Esophagus muscularis mucosa (tissue), 4 donors: ENCODE results near the gene MYRIP. TPM values are rescaled to one million over a fixed set of nuclear protein-coding genes. Genes with fewer than 3 reads are reported as not detected.

Source experiments
- DNase-seq: peaks from one replicate; pipeline ENCODE4 v3.0.0-alpha.2; 2017; ENCODE audit errors: extremely low spot score
- H3K27ac ChIP-seq, 4 donors: fragments of 200-600 bp; sonication (generic); replicated peaks in 1 of 4; 1 replicate in 3 of 4; 2 replicates in 1 of 4; pipeline ENCODE4 v1.5.1; 2016 to 2019; ENCODE audit warnings: mild to moderate bottlenecking in 1 of 4
- H3K27me3 ChIP-seq, 4 donors: fragments of 200-600 bp; sonication (generic); one replicate each; pipeline versions ENCODE4 v1.5.1 to v1.6.0; 2016 to 2019
- H3K36me3 ChIP-seq, 4 donors: fragments of 200-600 bp; sonication (generic); one replicate each; pipeline ENCODE4 v1.5.1; 2016 to 2019
- H3K4me1 ChIP-seq, 4 donors: fragments of 200-600 bp; sonication (generic); one replicate each; pipeline ENCODE4 v1.5.1; 2016 to 2019
- H3K4me3 ChIP-seq, 4 donors: fragments of 200-600 bp; sonication (generic); 1 replicate in 2 of 4; 2 replicates in 2 of 4; pipeline ENCODE4 v1.5.1; 2016 to 2019; ENCODE audit warnings: mild to moderate bottlenecking in 4 of 4, moderate library complexity in 1 of 4
- H3K9me3 ChIP-seq, 4 donors: fragments of 200-600 bp; sonication (generic); 1 replicate in 3 of 4; 2 replicates in 1 of 4; pipeline ENCODE4 v1.5.1; 2016 to 2019
- EP300 ChIP-seq: sonication (generic); formaldehyde crosslinking; IDR thresholded peaks from one replicate; pipeline ENCODE4 v1.6.1; 2017; ENCODE audit warnings: antibody characterized with exemption
- POLR2A ChIP-seq: fragments of 450-650 bp; IDR thresholded peaks from one replicate; pipeline ENCODE4 v1.6.1; 2017; ENCODE audit warnings: antibody characterized with exemption, moderate library complexity, mild to moderate bottlenecking, low read depth
- POLR2AphosphoS5 ChIP-seq, 2 donors: sonication (generic); formaldehyde crosslinking; IDR thresholded peaks; one replicate each; pipeline ENCODE4 v1.6.1; 2017; ENCODE audit warnings: antibody characterized with exemption in 2 of 2
- WGBS: methylation state at CpG from one replicate; pipeline ENCODE4 v1.1.5; 2018; 5-methylcytosine and 5-hydroxymethylcytosine counted together
- intact Hi-C: fragments of 100-400 bp; cut with DNase I; formaldehyde crosslinking; loops from one replicate; pipeline ENCODE4 v1.15.1; 2023
- total RNA-seq, 4 donors: library from RNA; depleted of rRNA; stranded (reverse); fragments of >200 nt; gene quantifications; one replicate each; pipeline versions ENCODE4 v1.1.0 to v1.2.1, GENCODE V29; 2016
- TF ChIP-seq, protein P1 (sequence below), 3 experiments: fragments of 200-600 bp in 2 of 3; fragments of 450-650 bp in 1 of 3; sonication (generic) in 2 of 3; IDR thresholded peaks; one replicate each; pipeline ENCODE4 v1.5.1; 2017 to 2019; ENCODE audit warnings: antibody characterized with exemption in 3 of 3, mild to moderate bottlenecking in 2 of 3, moderate library complexity in 1 of 3

MYRIP gene
- total RNA-seq, 4 donors from 2014 or later, result 3.3 to 7.2 (median 5.8) TPM

DNA sequence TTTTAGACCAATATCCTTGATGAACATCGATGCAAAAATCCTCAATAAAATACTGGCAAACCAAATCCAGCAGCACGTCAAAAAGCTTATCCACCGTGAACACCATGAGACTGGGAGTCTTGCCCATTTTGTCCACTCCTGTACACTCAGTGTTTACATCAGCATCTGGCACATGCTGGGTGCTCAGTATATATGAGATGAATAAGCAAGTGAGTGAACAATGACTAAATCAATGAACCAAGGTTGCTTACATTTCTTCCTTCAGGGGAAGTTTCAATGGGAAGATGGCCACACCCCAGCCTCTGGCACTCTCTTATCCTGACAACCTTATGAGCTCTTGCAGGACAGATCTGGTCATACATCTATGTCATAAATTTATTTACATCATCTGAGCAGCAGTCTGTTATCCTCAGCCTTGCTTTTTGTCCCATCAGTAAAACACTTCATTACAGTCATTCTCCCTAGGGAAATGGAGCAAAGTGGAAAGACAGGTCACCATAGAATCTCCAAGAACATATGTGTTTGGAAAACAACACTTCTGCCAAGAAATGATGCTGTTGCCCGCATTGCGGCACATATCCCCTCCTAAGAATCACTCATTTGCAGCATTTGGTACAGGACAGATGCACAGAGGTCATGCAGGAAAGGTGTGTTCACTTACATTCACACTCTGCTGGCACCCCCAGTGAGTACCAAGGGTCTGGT is 328.3 kb downstream of the MYRIP start:
- H3K4me3 ChIP-seq, result no peak overlapping the region
- intact Hi-C loops, result no loop called here
- TF ChIP-seq, protein P1, sequence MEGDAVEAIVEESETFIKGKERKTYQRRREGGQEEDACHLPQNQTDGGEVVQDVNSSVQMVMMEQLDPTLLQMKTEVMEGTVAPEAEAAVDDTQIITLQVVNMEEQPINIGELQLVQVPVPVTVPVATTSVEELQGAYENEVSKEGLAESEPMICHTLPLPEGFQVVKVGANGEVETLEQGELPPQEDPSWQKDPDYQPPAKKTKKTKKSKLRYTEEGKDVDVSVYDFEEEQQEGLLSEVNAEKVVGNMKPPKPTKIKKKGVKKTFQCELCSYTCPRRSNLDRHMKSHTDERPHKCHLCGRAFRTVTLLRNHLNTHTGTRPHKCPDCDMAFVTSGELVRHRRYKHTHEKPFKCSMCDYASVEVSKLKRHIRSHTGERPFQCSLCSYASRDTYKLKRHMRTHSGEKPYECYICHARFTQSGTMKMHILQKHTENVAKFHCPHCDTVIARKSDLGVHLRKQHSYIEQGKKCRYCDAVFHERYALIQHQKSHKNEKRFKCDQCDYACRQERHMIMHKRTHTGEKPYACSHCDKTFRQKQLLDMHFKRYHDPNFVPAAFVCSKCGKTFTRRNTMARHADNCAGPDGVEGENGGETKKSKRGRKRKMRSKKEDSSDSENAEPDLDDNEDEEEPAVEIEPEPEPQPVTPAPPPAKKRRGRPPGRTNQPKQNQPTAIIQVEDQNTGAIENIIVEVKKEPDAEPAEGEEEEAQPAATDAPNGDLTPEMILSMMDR (IDR thresholded peaks at IDR 0.05), result no peak
- no peak for TF ChIP-seq EP300
- no peak for TF ChIP-seq POLR2AphosphoS5 (IDR thresholded peaks at IDR 0.05)
- no peak for TF ChIP-seq POLR2A
- no peaks in the 10 kb centered on the region for H3K27me3 ChIP-seq
- no peaks in the 10 kb centered on the region for H3K4me1 ChIP-seq
- WGBS, result 82% methylated on average over 5 of the region's 5 CpGs
- DNase-seq, result no peak
- no peak overlapping the region for H3K27ac ChIP-seq
- H3K36me3 ChIP-seq, result no peaks in the 10 kb centered on the region
- H3K9me3 ChIP-seq, result peaks cover 0 to 11% (median 0%) of the 10 kb centered on the region in 4 donors

DNA sequence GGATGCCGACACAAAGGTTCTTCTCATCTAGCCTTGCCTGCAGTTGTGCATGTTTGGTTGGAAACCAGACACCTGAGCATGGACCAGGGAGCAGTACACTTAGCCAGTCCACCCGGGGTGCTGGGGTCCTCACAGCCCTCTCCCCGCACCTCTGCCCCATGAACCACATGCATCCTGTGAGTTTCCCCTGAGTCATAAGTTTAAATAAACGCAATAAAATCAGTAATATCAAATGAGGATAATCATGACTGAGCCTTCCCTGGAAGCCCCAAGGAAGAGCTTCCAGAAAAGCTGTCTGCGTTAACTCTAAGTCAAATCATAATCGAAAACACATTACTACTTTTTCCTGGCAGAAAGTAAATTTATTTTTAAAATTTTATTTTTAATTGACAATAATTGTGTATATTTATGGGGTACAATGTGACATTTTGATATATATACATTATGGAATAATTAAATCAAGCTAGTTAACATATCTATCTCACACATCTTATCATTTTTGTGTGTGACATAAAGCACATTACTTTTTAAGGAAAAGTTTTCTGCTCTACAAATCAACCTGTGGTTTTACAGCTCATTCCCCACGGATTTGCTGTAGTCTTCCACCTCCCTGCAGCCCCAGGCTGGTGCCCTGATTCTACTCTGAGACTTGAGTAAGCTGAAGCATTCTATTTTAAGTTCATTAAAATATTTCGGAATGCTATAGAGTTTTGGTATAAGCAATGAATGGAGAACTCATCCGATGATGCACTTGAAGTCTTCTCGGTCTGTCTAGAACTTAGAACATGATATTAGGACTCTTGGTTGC is 334.1 kb downstream of the MYRIP start:
- 82% methylated on average over 10 of the region's 10 CpGs for WGBS
- DNase-seq, result no peak
- no peaks in the 10 kb centered on the region for H3K9me3 ChIP-seq
- no peaks in the 10 kb centered on the region for H3K27me3 ChIP-seq
- H3K36me3 ChIP-seq, result no peaks in the 10 kb centered on the region
- H3K27ac ChIP-seq, result no peak overlapping the region
- no peak overlapping the region for H3K4me3 ChIP-seq
- H3K4me1 ChIP-seq, result no peaks in the 10 kb centered on the region
- TF ChIP-seq, protein P1 (IDR thresholded peaks at IDR 0.05), result no peak
- TF ChIP-seq POLR2A (no peak), EP300 (no peak), POLR2AphosphoS5 (IDR thresholded peaks at IDR 0.05) (no peak)
- intact Hi-C loops, result no loop called here

DNA sequence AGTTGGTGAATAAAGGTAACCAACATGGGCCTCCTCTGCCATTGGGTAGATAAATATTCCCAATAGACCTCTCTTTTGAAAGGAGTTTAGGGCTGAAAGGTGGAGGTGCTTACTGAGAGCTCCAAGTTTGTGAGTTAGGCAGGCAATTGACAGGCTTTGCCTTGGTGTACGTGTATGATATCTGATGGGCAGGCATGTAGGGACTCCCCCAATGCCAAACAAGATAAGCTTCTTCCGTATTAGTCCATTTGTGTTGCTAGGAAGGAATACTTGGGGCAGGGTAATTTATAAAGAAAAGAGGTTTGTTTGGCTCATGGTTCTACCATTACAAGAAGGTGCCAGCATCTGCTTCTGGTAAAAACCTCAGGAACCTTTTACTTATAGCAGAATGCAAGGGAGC is 339.4 kb downstream of the MYRIP start:
- Histone ChIP-seq H3K27me3 (no peaks in the 10 kb centered on the region), H3K9me3 (no peaks in the 10 kb centered on the region), H3K36me3 (peaks cover 0 to 5% (median 0%) of the 10 kb centered on the region in 4 donors), H3K4me3 (no peak overlapping the region), H3K27ac (no peak overlapping the region), H3K4me1 (no peaks in the 10 kb centered on the region)
- intact Hi-C loops, result no loop called here
- TF ChIP-seq POLR2A (no peak), POLR2AphosphoS5 (IDR thresholded peaks at IDR 0.05) (no peak), EP300 (no peak)
- TF ChIP-seq, protein P1 (IDR thresholded peaks at IDR 0.05), result no peak
- 91% methylated on average over 2 of the region's 2 CpGs for WGBS
- DNase-seq, result peak; percentile 5

DNA sequence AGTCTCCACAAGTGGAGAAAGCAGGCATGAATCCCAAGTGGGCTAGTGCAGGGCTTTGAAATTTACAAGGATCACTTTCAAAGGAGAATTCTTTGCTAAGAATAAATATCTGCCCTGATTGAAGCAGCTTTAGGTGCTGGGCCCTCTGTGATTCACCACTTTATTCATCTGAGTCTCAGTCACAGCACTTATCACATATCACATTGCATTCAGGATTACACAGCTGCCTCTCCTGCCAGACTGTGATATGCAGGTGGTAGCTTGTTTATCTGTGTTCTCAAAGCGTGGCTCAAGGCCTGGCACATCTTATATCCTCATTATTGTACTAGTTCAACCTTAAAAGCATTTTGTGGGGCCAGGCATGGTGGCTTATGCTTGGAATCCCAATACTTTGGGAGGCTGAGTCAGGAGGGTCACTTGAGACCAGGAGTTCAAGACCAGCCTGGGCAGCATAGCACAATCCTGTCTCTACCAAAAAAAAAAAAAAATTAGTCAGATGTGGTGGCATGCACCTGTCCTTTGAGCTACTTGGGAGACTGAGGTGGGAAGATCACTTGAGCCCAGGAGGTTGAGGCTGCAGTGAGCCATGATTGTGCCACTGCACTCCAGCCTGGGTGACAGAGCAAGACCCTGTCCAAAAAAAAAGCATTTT is 343.2 kb downstream of the MYRIP start:
- H3K36me3 ChIP-seq, result peaks cover 0 to 5% (median 0%) of the 10 kb centered on the region in 4 donors
- no peak overlapping the region for H3K4me3 ChIP-seq
- no peaks in the 10 kb centered on the region for H3K27me3 ChIP-seq
- intact Hi-C loops, result no loop called here
- H3K9me3 ChIP-seq, result no peaks in the 10 kb centered on the region
- peak; percentile 60 for DNase-seq
- no peak overlapping the region for H3K27ac ChIP-seq
- TF ChIP-seq, protein P1 (IDR thresholded peaks at IDR 0.05), result no peak
- TF ChIP-seq POLR2AphosphoS5 (IDR thresholded peaks at IDR 0.05) (no peak), EP300 (no peak), POLR2A (no peak)
- 69% methylated on average over 1 of the region's 1 CpG for WGBS
- no peaks in the 10 kb centered on the region for H3K4me1 ChIP-seq
